Subcutaneous abdominal adipose tissue (tissue), 5 donors: Measurements from ENCODE around the gene NIN.

ENCODE experiments used
- H3K27ac ChIP-seq: one replicate; pipeline ENCODE4 v1.7.0; 2013; ENCODE audit warnings: low read depth, mild to moderate bottlenecking, inconsistent platforms, low read length, moderate library complexity
- H3K27me3 ChIP-seq, 5 donors: one replicate each; pipeline ENCODE4 v1.7.0; 2013; ENCODE audit warnings: low read length in 5 of 5, inconsistent platforms in 1 of 5; ENCODE audit not compliant: control insufficient read depth in 5 of 5, insufficient read depth in 4 of 5
- H3K36me3 ChIP-seq, 5 donors: one replicate each; pipeline ENCODE4 v1.7.0; 2013; ENCODE audit warnings: low read length in 5 of 5; ENCODE audit not compliant: control insufficient read depth in 5 of 5, insufficient read depth in 5 of 5
- H3K4me1 ChIP-seq, 5 donors: one replicate each; pipeline ENCODE4 v1.7.0; 2013; ENCODE audit warnings: low read length in 5 of 5, mild to moderate bottlenecking in 3 of 5, moderate library complexity in 1 of 5; ENCODE audit not compliant: control insufficient read depth in 5 of 5, insufficient read depth in 5 of 5
- H3K4me3 ChIP-seq, 5 donors: one replicate each; pipeline ENCODE4 v1.7.0; 2013; ENCODE audit warnings: low read length in 5 of 5, low read depth in 1 of 5
- H3K9ac ChIP-seq, 5 donors: one replicate each; pipeline ENCODE4 v1.7.0; 2013; ENCODE audit warnings: low read length in 5 of 5, mild to moderate bottlenecking in 4 of 5, moderate library complexity in 3 of 5
- H3K9me3 ChIP-seq, 5 donors: one replicate each; pipeline ENCODE4 v1.7.0; 2013; ENCODE audit warnings: low read length in 5 of 5; ENCODE audit not compliant: control insufficient read depth in 5 of 5
- donor health status: healthy.
- donor health status: healthy.
- donor health status: healthy.
- donor health status: healthy.
- donor health status: healthy.

NIN gene

DNA sequence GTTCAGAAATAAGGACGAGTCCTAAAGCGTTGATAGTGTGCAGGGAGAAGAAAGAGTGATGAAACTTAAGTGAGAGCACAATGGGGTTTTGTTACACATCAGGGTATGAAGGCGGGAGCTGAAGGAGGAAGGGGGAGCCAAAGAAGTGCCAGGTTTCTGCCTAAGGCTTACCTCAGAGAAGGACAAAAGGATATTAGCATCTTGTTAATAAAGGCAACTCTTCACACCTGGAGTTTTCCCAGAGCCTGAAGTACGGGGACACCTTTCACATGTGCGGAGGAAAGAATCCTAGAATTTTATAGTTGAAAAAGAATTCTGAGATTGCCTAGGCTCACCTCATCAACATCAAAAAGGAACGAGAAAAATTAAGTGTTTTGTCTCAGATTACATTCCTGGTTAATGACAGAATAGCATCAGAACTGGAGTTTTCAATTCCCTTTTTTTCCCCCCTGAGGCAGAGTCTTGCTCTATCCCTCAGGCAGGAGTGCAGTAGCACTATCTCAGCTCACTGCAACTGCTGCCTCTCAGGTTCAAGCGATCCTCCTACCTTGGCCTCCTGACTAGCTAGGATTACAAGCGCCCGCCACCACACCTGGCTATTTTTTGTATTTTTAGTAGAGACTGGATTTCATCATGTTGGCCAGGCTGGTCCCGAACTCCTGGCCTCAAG lies 160.6 kb downstream of the NIN start:
- H3K4me1 ChIP-seq = peaks cover 2 to 19% (median 11%) of the 10 kb centered on the region in 5 donors
- H3K9ac ChIP-seq = no peak overlapping the region
- H3K9me3 ChIP-seq = no peaks in the 10 kb centered on the region
- H3K27me3 ChIP-seq = no peaks in the 10 kb centered on the region
- H3K4me3 ChIP-seq = no peak overlapping the region
- no peaks in the 10 kb centered on the region for H3K36me3 ChIP-seq
- H3K27ac ChIP-seq = no peak overlapping the region
